Measurements from ENCODE around the gene LCN12. TPM values are rescaled to one million over a fixed set of nuclear protein-coding genes. Genes with fewer than 3 reads are reported as not detected.

Gene LCN12
- total RNA-seq, 1 donor from 2014 or later, result not detected

- DNase-seq (ENCODE audit: low read depth, low spot score), result no peak
These were observed 20.3 kb downstream of the LCN12 start for GRCh38 chr9:136972335-136972734.

- DNase-seq (ENCODE audit: low read depth, low spot score), result no peak
These were observed 20.7 kb downstream of the LCN12 start for GRCh38 chr9:136972743-136973142.

GRCh38 chr9:136973618-136974617, 21.8 kb downstream of the LCN12 start:
- no peak for DNase-seq (ENCODE audit: low read depth, low spot score)

- DNase-seq (ENCODE audit: low read depth, low spot score), result no peak
These were observed 22.9 kb downstream of the LCN12 start for GRCh38 chr9:136974817-136975535.

GRCh38 chr9:136975644-136976043, 23.6 kb downstream of the LCN12 start:
- DNase-seq (ENCODE audit: low read depth, low spot score), result no peak

- no peak for DNase-seq (ENCODE audit: low read depth, low spot score)
These were observed 25.1 kb downstream of the LCN12 start, which contains the start of gene PTGDS for GRCh38 chr9:136977223-136977622. TSS of gene PTGDS (plus strand) at chr9:136977504. CDS start at chr9:136977579, 75 bp downstream.

- no peak for DNase-seq (ENCODE audit: low read depth, low spot score)
These were observed 25.6 kb downstream of the LCN12 start for GRCh38 chr9:136977649-136978072.

GRCh38 chr9:136978073-136978864, 26.2 kb downstream of the LCN12 start:
- DNase-seq (ENCODE audit: low read depth, low spot score), result no peak

GRCh38 chr9:136978865-136979544, 26.9 kb downstream of the LCN12 start:
- DNase-seq (ENCODE audit: low read depth, low spot score), result no peak

- DNase-seq (ENCODE audit: low read depth, low spot score), result no peak
These were observed 27.9 kb downstream of the LCN12 start for GRCh38 chr9:136979769-136980587.

GRCh38 chr9:136980669-136981478, 28.8 kb downstream of the LCN12 start:
- no peak for DNase-seq (ENCODE audit: low read depth, low spot score)

GRCh38 chr9:136981588-136982231, 29.6 kb downstream of the LCN12 start:
- DNase-seq (ENCODE audit: low read depth, low spot score), result no peak

- DNase-seq (ENCODE audit: low read depth, low spot score), result no peak
These were observed 30.4 kb downstream of the LCN12 start, which contains the start of gene LCNL1 for GRCh38 chr9:136982232-136983051. TSS of gene LCNL1 (plus strand) at chr9:136982993. CDS start at chr9:136983587, 594 bp downstream.

GRCh38 chr9:136983167-136983566, 31.1 kb downstream of the LCN12 start:
- DNase-seq (ENCODE audit: low read depth, low spot score), result no peak

GRCh38 chr9:136983656-136984314, 31.7 kb downstream of the LCN12 start:
- no peak for DNase-seq (ENCODE audit: low read depth, low spot score)

- DNase-seq (ENCODE audit: low read depth, low spot score), result no peak
These were observed 32.5 kb downstream of the LCN12 start for GRCh38 chr9:136984464-136985026.
